Natural killer cell treated with Interleukin-12 subunit alpha and Interleukin-12 subunit beta and Interleukin-15 and Interleukin-18, amount 100 ng/mL, for 72 hours (primary cell): ENCODE measurements around the gene GPLD1. TPM values are rescaled to one million over a fixed set of nuclear protein-coding genes. Genes with fewer than 3 reads are reported as not detected.

ENCODE experiments used
- ATAC-seq, 2 donors: fragments of 150-1000 bp; cut with Tn5 transposase in 1 of 2; sonication (Bioruptor Pico), chemical (Tn5 transposase) in 1 of 2; 2 replicates each; pipeline ENCODE4 v1.10.0; 2021
- DNase-seq: peaks from one replicate; pipeline ENCODE4 v3.0.0; 2022; ENCODE audit warnings: low spot score
- H3K27ac Mint-ChIP-seq, 2 donors: 1 replicate in 1 of 2; 2 replicates in 1 of 2; pipeline ENCODE4 v1.8.0; 2022; ENCODE audit warnings: mixed read lengths in 2 of 2, mild to moderate bottlenecking in 1 of 2, moderate library complexity in 1 of 2
- H3K27me3 Mint-ChIP-seq, 2 donors: 1 replicate in 1 of 2; 2 replicates in 1 of 2; pipeline ENCODE4 v1.8.0; 2022; ENCODE audit warnings: mixed read lengths in 2 of 2
- H3K36me3 Mint-ChIP-seq: one replicate; pipeline ENCODE4 v1.8.0; 2022; ENCODE audit warnings: mixed read lengths
- H3K4me1 Mint-ChIP-seq, 2 donors: 1 replicate in 1 of 2; 2 replicates in 1 of 2; pipeline ENCODE4 v1.8.0; 2022; ENCODE audit warnings: low read depth in 2 of 2, mixed read lengths in 2 of 2, mild to moderate bottlenecking in 1 of 2
- H3K4me3 Mint-ChIP-seq: one replicate; pipeline ENCODE4 v1.8.0; 2022; ENCODE audit warnings: mixed read lengths
- H3K9me3 Mint-ChIP-seq: 2 replicates; pipeline ENCODE4 v1.8.0; 2022; ENCODE audit warnings: mixed read lengths
- total RNA-seq, 2 donors: library from RNA; stranded (reverse); gene quantifications; one replicate each; pipeline ENCODE4 v1.2.3, GENCODE V29; 2022

The GPLD1 gene
- total RNA-seq, 2 donors from 2014 or later = 0.45 to 0.81 TPM

DNA sequence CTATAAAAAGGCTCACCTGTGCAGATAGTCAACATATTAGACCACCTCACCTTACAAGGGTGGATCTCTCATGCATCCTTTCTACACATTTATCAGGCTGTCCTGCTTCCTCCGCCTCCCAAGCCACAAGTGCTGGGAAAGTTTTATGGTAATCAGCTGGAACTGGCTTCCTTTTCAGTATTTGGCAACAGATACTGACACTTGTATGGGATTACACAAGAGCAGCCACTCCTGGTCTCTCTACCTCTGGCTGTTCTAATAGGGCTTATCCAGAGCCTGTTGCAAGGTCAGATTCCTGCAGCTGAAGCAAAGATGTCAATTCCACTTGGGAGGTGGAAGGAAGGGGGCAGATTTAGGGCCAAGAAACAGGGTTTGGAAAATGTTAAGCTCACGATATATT lies 503 bp upstream of the GPLD1 start:
- no peak for ATAC-seq
- no peaks in the 10 kb centered on the region for H3K36me3 Mint-ChIP-seq

DNA sequence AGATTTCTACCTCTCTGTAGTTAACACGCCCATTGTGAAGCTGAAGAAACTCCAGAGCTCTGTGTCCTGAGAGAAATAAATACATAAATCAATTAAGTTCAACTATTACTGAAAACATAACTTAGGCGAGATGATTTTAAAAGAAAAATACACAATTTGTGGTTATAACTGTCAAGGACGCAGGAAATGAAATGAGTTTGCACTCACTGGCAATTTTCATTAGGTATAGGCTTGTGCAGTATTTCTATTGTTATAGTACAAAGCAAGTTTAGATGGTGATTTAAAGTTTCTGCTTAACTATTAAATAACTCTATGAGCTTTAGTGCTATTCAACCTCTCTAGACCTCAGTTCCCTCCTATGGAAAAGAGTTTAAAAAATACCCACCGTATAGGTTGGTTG lies 3.3 kb downstream of the GPLD1 start:
- H3K27ac Mint-ChIP-seq = no peak overlapping the region

More for the DNA sequence above, 503 bp upstream of the GPLD1 start:
- H3K27ac Mint-ChIP-seq = no peak overlapping the region
- H3K4me1 Mint-ChIP-seq = peaks cover 8 to 11% of the 10 kb centered on the region in 2 donors
- DNase-seq = no peak
- H3K9me3 Mint-ChIP-seq = no peaks in the 10 kb centered on the region
- peaks cover 0 to 3% of the 10 kb centered on the region in 2 donors for H3K27me3 Mint-ChIP-seq
- no peak overlapping the region for H3K4me3 Mint-ChIP-seq

DNA sequence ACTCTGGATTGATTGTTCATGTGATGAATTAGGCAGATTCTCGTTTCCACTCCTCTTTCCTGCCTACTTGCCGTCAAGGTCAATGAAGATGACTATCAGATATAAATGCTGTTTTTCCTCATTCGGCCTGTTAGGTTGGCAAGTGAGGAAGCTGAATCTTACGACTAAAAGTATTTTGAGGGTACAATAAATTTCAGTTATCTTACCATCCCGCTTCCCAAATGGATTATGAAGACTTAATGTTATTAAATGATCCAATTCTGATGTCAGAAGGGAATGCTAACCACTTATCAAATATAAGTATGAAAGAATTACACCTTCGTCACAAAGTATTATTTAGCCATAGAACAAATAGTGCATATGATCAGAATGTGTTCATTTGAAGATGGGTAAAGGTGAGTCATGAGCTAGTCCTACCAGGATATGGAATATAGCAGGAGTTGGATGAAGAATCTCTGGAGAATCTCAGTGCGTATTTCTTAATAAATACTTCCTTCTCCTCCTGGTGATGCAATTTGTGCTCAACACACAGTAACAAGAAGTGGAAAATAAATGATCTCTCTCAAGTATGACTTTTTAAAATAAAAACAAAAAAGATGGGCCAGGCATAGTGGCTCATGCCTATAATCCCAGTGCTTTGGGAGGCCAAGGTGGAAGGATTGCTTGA lies 4.6 kb downstream of the GPLD1 start:
- Mint-ChIP-seq H3K27me3 (no peaks in the 10 kb centered on the region), H3K4me3 (no peak overlapping the region), H3K36me3 (no peaks in the 10 kb centered on the region), H3K4me1 (no peaks in the 10 kb centered on the region), H3K27ac (no peak overlapping the region), H3K9me3 (no peaks in the 10 kb centered on the region)
- DNase-seq (no peak), ATAC-seq (no peak)

More for the DNA sequence above, 3.3 kb downstream of the GPLD1 start:
- no peak for DNase-seq
- H3K36me3 Mint-ChIP-seq = no peaks in the 10 kb centered on the region
- peak in 1 of 2 donors; percentile 62 for ATAC-seq
- H3K9me3 Mint-ChIP-seq = no peaks in the 10 kb centered on the region
- H3K4me1 Mint-ChIP-seq = no peaks in the 10 kb centered on the region
- H3K4me3 Mint-ChIP-seq = no peak overlapping the region
- no peaks in the 10 kb centered on the region for H3K27me3 Mint-ChIP-seq

DNA sequence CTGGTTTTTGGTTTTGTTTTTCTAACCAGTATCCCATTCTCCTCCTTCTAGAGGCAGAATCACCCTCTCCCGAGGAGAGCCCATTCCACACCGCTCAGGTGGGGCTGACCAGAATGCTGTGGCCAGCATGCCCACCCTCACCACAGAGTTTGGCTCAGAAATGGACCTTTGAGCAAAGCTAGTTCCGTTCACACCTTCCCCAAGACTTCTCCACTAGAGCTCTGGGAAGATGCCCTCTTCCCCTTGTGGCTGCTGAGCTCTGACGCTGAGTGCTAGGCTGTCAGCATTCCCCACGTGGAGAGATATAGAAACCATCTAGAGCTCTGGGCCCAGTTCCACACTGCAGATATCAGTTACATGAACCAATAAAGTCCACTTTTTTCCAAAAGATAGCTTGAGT lies 7.9 kb downstream of the GPLD1 start:
- Mint-ChIP-seq H3K27me3 (no peaks in the 10 kb centered on the region), H3K9me3 (no peaks in the 10 kb centered on the region), H3K4me3 (no peak overlapping the region), H3K4me1 (no peaks in the 10 kb centered on the region), H3K36me3 (no peaks in the 10 kb centered on the region), H3K27ac (no peak overlapping the region)
- ATAC-seq (no peak), DNase-seq (no peak)

DNA sequence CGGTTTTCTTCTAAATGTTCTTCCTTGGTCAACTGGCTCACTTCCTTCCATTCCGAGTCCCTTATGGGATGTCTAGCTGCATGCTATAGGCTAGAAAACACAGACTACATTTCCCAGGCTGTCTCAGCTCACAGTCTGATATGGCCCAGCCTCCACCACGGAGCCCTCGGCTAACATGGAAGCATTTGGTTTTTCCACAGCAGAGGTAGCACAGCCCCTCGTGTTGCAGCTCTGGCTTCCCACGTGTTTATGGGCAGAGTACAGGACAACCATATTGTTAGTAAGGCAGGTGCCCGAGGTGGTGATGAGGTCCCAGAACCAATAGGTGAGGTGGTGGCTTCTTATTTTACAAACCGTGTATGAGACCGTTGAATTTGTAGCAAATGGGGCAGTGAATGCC lies 8.7 kb downstream of the GPLD1 start:
- Mint-ChIP-seq H3K27me3 (no peaks in the 10 kb centered on the region), H3K4me1 (no peaks in the 10 kb centered on the region), H3K27ac (no peak overlapping the region), H3K36me3 (no peaks in the 10 kb centered on the region), H3K4me3 (no peak overlapping the region), H3K9me3 (no peaks in the 10 kb centered on the region)
- DNase-seq (no peak), ATAC-seq (no peak)

DNA sequence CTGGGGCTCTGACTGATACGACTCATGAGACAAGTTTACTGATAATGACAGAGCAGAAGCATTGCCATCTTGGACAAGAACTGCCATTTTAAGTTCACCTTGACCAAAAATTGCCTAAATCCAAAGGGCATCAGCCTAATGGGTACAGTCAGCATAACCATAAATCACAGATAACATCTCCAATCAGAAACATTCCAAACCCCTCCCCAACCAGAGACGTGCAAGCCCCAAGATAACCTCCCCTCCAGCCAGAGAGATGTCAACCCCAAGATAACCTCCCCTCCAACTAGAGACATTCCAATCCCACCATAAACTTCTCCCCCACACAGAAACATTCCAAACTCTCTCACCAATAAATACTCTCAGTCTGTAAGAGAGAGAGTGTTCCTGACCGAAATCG lies 10.5 kb downstream of the GPLD1 start:
- H3K27me3 Mint-ChIP-seq = no peaks in the 10 kb centered on the region
- no peaks in the 10 kb centered on the region for H3K9me3 Mint-ChIP-seq
- H3K36me3 Mint-ChIP-seq = no peaks in the 10 kb centered on the region
- H3K4me1 Mint-ChIP-seq = no peaks in the 10 kb centered on the region
- H3K27ac Mint-ChIP-seq = no peak overlapping the region
- H3K4me3 Mint-ChIP-seq = no peak overlapping the region
- DNase-seq = no peak
- ATAC-seq = no peak

DNA sequence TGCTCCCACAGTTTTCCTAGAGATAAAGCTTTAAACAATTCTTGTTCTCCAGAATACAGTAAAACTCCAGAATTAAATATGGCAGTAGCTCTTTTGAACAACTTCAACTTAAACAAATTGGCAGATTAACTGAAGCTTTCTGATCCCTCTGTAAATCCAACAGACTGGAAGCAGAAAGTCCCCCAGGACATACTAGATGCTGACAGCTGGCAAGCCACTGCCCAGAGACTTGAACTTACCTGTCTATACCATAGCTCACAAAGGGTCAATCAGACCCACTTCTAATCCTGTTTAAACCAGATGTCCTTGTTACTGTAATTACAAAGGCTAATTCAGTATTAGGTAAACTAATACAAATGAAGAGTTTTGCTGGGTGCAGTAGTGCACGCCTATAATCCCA lies 12.3 kb downstream of the GPLD1 start:
- Mint-ChIP-seq H3K9me3 (no peaks in the 10 kb centered on the region), H3K4me3 (no peak overlapping the region), H3K27me3 (no peaks in the 10 kb centered on the region), H3K27ac (no peak overlapping the region), H3K36me3 (no peaks in the 10 kb centered on the region), H3K4me1 (no peaks in the 10 kb centered on the region)
- ATAC-seq (no peak), DNase-seq (no peak)

DNA sequence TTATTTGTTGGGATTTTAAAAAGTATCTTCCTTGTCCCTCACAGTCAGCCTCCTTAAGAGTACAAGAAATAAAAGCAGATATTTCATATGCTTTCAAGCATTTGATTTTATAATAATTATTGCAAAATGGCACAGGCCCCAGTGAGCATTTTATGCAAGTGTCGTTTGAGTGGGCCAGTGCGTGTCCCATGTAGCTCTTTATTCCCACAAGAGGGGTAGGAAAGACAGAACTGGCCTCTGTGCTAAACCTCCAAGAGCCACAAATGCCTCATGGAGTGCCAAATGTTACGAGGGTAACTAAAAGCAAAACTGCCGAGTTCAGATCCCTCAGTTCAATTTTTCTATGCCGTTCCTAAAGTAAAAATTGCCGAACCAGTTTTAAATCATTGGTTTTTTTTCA lies 12.7 kb downstream of the GPLD1 start:
- H3K27ac Mint-ChIP-seq = no peak overlapping the region
- H3K27me3 Mint-ChIP-seq = no peaks in the 10 kb centered on the region
- H3K4me1 Mint-ChIP-seq = no peaks in the 10 kb centered on the region
- no peaks in the 10 kb centered on the region for H3K36me3 Mint-ChIP-seq
- no peaks in the 10 kb centered on the region for H3K9me3 Mint-ChIP-seq
- H3K4me3 Mint-ChIP-seq = no peak overlapping the region
- DNase-seq (no peak), ATAC-seq (no peak)

DNA sequence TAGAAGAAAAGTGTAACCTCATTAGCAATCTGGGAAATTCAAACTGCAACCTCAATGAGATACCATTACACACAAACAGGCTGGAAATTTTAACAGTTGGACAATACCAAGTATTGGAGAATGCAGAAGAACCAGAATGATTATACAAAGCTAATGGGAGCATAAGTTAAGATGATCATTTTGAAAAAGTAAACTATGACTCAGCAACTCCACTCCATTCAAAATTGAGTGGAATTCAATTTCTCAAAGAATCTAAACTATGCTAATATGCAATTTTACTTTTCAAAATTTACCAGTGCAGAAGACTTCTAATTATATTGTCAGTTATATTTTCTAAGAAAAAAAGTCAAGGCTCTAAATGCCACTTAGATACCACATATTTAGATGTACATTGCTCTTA lies 17.2 kb downstream of the GPLD1 start:
- no peak overlapping the region for H3K27ac Mint-ChIP-seq
- no peaks in the 10 kb centered on the region for H3K27me3 Mint-ChIP-seq
- no peak for DNase-seq
- H3K4me3 Mint-ChIP-seq = no peak overlapping the region
- H3K4me1 Mint-ChIP-seq = no peaks in the 10 kb centered on the region
- ATAC-seq = no peak
- no peaks in the 10 kb centered on the region for H3K36me3 Mint-ChIP-seq
- H3K9me3 Mint-ChIP-seq = no peaks in the 10 kb centered on the region

DNA sequence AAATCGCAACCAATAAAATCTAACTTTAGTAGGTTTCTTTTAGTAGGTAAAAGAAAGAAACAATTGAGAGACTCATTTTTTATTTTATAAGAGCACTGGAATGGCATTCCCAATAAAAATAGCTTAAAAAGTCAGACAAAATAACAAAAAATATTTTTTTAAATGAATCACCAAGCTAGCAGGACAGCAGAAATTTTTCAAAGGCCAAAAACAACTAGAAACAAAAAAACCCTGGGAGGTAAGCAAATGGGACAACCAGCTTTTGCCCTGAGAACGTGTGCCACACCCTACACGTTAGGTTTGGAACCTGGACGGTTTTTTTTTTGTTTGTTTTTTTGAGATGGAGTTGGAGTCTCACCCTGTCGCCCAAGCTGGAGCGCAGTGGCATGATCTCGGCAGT lies 19.6 kb downstream of the GPLD1 start:
- Mint-ChIP-seq H3K36me3 (no peaks in the 10 kb centered on the region), H3K4me1 (no peaks in the 10 kb centered on the region), H3K27me3 (no peaks in the 10 kb centered on the region)

DNA sequence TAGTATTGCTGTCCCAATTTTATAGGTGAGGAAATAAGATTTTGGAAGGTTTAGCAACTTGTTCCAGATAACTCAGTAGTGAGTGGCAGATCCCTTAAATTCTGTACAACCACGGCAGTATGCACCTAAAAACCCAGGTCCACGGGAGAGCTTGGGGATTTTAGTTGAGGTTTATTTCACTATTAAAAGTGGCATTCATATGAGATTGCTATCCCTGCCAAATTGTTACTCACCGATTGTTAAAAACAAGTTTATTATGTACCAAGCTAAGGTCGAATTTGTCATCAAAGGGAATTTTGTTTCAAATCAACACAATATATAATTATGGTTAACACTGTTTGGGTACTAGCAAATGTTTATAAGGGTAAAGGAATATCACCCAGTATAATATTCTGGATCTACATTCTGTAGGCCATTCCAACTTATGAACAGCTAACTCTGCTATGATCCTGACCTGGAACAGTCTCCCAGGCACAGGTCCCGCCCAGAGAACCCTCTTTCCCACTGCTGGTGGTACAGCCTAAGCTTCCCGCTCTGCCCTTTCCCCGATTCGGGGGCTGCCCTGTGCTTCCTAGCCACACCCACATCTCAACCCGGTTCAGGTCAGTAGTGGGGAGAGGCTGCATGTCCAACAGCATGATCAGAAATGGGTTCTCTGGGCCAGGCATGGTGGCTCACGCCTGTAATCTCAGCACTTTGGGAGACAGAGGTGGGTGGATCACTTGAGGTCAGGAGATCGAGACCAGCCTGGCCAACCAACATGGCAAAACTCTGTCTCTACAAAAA lies 24.9 kb downstream of the GPLD1 start:
- no peak overlapping the region for H3K27ac Mint-ChIP-seq
- H3K4me1 Mint-ChIP-seq = no peaks in the 10 kb centered on the region
- H3K36me3 Mint-ChIP-seq = no peaks in the 10 kb centered on the region
- DNase-seq (no peak), ATAC-seq (no peak)
- H3K27me3 Mint-ChIP-seq = no peaks in the 10 kb centered on the region
- H3K4me3 Mint-ChIP-seq = no peak overlapping the region
- H3K9me3 Mint-ChIP-seq = no peaks in the 10 kb centered on the region

More for the DNA sequence above, 19.6 kb downstream of the GPLD1 start:
- Mint-ChIP-seq H3K27ac (no peak overlapping the region), H3K9me3 (no peaks in the 10 kb centered on the region), H3K4me3 (no peak overlapping the region)
- DNase-seq = no peak
- ATAC-seq = no peak

DNA sequence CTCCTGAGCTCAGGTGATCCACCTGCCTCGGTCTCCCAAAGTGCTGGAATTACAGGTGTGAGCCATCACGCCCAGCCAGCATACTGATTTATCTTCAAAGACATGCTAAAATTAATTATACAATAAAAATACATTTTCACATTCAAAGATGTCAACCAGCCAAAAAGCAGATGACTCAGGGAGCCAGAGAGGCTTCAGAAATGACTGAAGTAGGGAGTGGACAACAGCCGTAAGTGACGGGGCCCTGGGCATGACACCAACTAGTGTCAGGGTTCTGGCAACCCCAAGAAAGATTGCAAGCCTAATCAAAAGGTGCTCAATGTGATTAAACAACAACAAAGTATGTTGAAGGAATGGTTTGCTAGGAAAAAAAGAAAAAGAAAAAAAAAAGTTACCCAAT lies 28.4 kb downstream of the GPLD1 start:
- no peaks in the 10 kb centered on the region for H3K27me3 Mint-ChIP-seq
- H3K9me3 Mint-ChIP-seq = no peaks in the 10 kb centered on the region
- DNase-seq (no peak), ATAC-seq (no peak)
- H3K36me3 Mint-ChIP-seq = no peaks in the 10 kb centered on the region
- H3K4me1 Mint-ChIP-seq = no peaks in the 10 kb centered on the region
- no peak overlapping the region for H3K27ac Mint-ChIP-seq
- H3K4me3 Mint-ChIP-seq = no peak overlapping the region

DNA sequence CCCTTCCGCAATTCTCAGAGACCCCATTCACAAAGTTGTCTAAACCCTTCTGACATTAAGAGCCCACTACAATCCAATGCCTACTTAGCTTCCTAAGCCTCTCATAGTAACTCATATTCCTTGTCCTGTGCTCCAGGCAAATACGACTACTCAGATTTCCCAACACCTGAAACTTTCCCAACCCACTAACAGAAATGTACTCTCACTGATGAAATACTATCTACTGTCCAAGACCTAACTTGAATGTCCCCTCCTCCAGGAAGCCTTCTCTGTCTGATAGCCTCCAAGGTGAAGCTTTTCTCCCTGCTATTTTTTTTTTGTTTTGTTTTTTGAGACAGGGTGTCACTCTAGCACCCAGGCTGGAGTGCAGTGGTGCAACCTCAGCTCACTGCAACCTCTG lies 30.4 kb downstream of the GPLD1 start:
- no peak for ATAC-seq
- Mint-ChIP-seq H3K4me3 (no peak overlapping the region), H3K4me1 (no peaks in the 10 kb centered on the region), H3K9me3 (no peaks in the 10 kb centered on the region), H3K36me3 (no peaks in the 10 kb centered on the region), H3K27me3 (no peaks in the 10 kb centered on the region), H3K27ac (no peak overlapping the region)
- DNase-seq = no peak

DNA sequence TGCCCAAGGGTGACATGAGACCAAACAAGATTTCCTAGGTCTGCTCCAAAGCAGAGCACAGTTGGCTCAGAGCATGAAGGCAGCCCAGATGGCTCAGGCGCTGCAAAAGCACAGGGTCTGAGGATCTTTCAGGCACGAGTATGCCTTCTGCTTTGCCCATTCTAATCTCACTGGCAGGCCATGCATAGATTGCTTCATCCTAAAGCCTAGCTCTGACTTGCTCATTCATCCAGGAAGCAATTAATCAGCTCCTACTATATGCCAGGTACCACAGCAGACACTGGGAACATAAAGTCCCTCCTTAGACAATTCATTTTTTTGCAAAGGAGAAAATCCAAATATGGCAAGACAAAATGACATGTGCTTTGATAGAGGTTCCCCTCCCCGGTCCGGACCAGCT lies 31.2 kb downstream of the GPLD1 start:
- H3K36me3 Mint-ChIP-seq = no peaks in the 10 kb centered on the region
- no peaks in the 10 kb centered on the region for H3K27me3 Mint-ChIP-seq
- H3K27ac Mint-ChIP-seq = no peak overlapping the region
- DNase-seq (no peak), ATAC-seq (no peak)
- no peak overlapping the region for H3K4me3 Mint-ChIP-seq
- no peaks in the 10 kb centered on the region for H3K9me3 Mint-ChIP-seq
- H3K4me1 Mint-ChIP-seq = no peaks in the 10 kb centered on the region
